GM21619 (cell line): ENCODE data around the gene NAPSA.
"Not testable (repeated sequence)": the region's sequence is repeated elsewhere in the genome, so short reads cannot be mapped to it uniquely, and the experiment has no call there.

Experiments
- ATAC-seq: cut with Tn5 transposase; IDR thresholded peaks from one replicate; pipeline ENCODE4 v1.9.1; 2021; ENCODE audit not compliant: unreplicated experiment

The NAPSA gene

DNA sequence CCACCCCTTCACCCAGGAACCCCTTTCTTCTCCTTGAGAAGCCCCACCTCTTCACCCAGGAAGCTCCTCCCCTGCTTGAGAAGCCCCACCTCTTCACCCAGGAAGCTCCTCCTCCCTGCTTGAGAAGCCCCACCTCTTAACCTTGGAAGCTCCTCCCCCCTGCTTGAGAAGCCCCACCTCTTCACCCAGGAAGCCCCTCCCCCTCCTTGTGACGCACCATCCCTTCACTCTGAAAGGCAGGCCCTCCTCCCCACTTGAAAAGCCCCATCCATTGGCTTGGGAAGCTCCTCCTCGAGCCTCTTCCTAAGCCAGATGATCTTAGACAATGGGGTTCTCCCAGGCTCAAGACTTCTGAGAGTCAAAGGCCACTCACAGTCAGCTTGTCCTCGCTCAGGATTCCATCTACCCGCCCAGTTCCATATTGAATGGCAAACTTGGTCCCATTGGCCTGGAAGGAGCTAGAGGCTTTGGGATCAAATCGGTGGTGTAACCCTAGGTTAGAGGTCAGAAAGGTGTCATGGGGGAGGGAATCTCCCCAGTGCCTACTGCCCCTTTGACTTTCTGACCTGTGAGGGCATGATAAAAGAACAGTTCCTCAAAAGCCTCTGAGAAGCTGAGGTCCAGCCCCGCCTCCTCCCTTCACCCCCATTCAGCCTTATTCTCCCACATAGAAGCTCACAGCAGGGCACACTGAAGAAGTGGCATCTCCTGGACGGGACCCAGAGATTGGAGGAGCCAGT is 4.0 kb downstream of the NAPSA start:
- no peak for ATAC-seq

DNA sequence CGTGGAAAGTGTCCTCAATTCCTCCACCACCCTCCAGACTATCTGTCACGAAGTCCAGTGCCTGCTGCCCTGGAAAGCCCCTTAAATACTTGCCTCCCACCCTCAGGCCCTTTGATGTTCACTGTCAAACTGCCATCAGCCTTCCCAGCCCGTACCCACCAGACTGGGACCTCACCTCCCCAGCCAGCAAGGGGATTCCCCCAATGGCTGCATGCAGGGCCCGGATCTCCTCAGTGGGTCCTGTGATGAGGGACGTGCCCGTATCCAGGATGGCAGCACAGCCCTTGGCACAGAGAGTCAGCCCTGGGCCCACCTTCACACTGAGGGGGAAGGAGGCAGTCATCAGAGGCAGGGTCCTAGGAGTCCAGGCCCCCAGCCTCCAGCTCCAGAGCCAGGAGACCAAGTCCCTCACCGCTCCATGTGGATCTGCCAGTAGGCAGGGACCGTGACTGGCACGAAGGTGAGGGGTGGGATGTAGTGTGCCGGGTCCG is 6.1 kb downstream of the NAPSA start:
- no peak for ATAC-seq

DNA sequence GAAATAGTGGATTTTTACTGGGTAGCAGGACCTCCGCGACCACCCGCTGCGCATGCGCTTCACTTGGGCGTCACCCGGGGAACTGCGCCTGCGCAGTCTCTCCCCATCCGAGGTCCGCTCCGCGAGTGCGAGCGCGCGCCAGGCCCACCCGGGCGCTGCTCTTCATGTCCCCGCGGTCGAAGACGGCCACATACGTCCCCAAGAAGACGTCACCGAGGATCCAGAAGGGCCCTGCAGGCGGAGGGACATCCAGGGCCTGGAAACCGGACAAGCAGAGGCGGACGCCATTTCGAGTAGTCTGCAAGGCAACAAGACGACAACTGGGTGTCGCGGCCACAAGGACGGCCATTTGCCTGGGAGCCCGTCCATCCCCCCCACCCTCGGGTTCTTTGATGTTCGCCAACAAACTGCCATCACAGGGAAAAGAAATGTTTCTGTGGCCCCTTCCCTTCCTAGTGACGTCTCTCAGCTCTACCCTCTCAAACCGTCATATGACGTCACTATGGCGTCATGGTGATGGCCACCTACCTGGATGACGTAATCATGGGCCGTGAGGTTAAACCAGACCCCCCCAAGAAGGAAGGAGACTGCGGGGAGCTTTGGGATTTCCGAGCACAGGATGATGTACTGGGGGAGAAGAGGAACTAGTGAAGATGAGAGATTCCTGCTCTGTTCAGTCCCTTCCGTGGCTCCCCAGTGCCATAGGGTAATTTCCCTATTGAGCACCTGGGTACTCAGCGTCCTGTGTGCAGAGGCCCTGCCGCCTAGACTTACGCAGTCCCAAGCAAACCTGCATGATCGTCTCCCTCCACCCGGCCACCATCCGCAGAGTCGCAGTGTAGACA is 6.7 kb downstream of the NAPSA start:
- ATAC-seq = no peak

DNA sequence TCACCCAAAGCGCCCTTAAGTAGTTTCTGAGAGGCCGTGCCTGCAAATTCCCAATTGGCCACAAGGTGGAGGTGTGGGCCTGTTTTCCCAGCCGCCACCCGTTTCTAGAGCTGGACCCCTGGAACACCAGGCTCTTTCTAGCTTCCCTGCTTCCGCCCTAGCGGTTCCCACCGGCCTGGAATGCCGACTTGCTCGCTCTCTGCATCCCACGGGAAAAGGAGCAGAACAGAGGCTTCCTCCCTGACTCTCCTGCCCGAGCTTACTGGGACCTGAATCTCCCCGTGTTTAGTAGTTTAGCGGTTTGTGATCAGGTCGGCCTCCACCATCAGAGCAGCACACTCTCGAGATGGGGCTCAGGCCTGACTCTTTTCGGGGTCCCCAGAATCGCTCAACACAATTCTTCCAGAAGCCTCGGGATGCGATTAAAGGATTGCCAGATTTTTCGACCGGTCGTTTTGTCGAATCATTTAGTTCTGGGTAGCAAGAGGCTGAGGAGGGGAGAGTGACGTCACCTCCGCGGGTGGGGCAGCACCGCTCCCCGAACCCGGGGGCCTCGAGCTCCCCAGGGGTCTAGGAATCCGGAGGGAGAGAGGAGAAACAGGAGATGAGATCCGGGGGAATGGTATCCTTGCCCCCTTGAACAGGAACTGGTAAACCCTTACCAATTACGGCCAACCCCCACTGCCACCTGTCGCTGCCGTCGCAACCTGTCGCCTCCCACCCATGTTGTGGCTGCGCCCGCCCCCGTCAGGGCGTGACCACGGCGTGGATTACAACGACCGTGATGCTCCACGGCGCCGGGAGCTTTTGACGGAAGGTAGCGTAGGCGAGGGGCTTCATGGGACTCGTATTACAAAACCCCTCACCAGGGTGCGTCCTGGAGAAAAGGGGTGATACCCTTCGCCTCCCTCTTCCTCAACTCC is 8.0 kb downstream of the NAPSA start:
- ATAC-seq = peak; percentile 50

DNA sequence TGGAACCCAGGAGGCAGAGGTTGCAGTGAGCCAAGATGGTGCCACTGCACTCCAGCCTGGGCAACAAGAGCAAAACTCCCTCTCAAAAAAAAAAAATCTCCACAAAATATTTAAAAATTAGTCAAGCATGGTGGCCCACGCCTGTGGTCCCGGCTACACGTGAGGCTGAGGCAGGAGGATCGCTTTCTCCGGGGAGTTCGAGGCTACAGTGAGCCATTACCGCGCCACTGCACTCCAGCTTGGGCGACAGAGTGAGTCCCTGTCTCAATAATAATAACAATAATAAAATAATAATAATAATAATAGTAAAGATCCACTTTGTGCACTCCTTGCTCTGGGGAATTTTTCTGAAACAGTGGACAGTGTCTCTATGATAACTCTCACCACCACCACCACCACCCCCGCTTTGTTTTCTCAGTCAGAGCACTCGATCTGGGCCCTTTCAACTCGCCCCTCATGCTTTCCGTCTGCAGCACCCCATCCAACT is 8.7 kb downstream of the NAPSA start:
- no peak for ATAC-seq

DNA sequence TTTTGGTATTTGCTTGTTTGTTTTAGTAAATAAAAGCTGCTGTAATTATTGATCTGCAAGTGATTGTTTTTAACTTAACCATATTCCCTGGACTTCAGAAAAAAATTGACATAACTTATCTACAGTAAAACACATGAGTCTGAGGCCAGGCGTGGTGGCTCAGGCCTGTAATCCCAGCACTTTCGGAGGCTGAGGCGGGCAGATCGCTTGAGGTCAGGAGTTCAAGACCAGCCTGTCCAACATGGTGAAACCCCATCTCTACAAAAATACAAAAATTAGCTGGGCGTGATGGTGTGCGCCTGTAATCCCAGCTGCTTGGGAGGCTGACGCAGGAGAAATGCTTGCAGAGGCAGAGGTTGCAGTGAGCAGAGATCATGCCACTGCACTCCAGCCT is 12.0 kb downstream of the NAPSA start:
- ATAC-seq = not testable (repeated sequence)

DNA sequence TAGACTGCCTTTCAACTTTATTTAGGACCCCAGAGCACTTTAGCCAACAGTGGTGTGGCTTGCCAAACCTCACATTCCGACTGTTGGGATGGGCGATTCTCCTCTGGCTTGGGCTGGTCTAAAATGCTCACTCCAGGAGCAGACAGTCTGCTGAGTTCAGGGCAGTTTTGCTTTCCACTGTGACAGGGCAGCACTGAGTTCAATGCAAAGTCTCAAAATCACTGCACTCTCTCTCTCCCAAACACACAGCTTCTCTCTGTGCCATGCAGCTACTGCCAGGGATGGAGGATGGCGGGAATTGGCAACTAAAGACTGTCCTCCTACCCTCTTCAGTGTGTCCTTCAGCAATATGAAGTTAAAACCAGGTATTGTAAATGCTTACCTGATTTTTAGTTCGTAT is 13.2 kb downstream of the NAPSA start:
- ATAC-seq = no peak

DNA sequence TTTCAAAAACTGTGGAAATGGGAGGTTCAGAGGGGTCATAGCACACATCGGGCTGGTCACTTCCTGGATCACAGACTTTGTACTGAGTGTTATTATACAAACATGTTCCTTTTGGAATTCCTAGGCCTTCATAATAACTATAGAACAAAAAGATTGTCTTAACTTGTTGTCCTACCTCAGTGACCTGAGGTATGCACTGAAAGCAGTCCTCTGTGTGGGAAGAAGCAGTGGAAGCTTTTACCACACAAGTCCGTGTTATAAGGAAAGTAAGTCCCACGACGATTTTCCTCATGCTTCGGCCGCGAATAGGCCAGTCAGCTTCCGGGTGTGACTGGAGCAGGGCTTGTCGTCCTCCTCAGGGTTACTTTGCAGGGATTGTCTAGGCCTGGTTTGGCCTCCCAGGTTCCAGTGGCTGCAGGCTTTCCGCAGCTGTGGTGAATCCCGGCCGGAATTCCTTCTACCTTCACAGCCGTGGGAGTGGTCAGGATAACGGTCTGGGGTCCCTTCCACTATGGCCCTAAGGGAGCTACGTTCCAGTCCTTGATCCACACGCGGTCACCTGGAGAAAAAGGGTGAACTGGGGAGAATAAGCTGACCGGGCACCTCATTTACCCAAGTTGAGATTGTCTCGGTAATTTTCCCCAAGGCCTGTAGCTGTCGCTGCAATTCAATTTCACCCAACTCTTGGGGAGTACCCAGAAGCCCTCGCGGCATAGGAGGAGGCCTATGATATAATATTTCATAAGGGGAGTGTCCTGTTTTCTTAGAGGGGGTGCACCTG is 16.0 kb downstream of the NAPSA start:
- no peak for ATAC-seq

DNA sequence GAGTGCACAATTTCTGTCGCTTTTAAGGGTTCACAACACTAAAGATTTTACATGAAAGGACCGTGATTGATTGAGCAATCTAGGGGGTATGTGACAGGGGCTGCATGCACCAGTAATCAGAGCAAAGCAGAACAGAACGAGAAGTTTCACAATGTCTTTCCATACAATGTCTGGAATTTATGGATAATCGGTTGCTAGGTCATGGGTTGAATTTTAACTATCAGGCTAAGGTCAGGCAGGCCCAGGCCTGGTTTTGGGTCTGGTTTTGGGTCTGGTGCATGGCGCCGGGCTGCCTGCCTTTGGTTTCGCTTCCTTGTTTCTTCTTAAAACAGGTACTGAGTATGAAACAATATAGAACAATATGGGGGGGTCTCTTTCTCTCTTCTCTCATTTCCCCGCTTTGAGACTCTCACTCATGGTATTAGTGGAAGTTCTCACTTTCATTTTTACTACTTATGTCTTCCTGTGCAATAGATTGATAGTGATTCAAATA is 18.3 kb downstream of the NAPSA start:
- ATAC-seq = not testable (repeated sequence)

DNA sequence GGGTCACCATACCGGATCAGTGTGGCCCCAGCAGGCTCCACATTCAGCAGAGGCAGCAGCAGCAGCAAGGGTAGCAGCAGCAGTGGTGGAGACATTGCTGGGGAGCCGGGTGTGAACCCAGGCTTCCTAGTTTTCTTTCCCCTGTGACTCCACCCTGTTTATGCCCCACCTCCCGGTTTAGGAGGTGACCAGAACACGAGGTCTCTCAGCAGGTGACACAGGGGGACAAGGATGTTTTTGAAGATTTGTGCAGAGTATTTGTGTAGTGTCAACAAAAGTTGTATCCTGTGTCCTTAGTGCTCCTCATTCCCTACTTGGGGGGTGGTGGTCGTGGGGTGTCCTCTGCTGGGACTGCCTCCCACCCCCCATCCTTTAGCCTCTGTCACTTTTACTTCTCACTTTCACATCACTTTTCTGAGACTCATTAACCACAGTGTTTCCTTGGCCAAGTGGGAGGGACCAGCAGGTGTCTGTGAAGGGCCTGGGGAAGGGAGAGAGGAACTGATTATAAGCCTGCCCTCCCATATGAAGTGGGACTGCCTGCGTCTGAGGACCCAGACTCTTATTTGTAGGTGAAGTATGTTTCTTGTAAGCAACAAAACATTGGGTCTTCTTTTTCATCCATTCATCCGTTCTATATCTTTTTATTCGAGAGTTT is 20.6 kb downstream of the NAPSA start:
- no peak for ATAC-seq

DNA sequence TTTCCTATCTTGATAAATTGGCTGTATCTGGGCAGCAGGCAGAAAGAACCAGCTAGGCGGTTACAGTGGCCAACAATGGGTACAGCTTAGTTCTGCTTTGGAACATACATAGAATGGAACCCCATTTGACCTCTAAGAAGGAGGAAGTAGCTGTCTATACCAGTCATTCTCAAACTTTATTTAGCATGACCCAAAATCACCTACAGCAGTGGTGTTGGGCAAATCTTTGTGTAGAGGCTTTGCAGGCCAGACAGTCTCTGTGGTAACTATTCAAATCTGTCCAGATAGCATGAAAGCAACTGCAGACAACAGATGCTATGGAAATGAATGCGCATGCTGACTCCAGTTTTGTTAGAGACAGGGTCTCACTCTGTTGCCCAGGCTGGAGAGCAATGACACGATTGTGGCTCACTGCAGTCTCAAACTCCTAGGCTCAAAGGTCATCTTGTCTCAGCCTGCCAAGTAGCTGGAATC is 24.3 kb downstream of the NAPSA start:
- no peak for ATAC-seq

DNA sequence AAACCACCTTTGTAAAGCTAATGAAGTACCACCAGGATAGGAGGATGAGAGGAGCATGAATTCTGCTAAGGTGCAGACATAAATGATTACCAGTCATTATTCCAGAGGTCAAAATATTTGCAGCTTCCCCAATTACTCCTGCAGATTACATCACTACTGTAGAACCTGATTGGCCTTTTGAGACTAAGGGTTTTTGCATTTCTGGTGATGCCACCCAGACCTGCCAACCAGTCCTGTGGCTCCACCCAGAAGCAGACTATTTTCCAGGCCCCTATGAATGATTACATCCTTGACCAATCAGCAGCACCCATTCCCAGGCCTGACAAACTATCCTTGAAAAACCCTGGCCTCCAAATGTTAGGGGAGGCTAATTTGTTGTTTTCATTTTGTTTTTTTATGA is 25.1 kb downstream of the NAPSA start:
- ATAC-seq = no peak

DNA sequence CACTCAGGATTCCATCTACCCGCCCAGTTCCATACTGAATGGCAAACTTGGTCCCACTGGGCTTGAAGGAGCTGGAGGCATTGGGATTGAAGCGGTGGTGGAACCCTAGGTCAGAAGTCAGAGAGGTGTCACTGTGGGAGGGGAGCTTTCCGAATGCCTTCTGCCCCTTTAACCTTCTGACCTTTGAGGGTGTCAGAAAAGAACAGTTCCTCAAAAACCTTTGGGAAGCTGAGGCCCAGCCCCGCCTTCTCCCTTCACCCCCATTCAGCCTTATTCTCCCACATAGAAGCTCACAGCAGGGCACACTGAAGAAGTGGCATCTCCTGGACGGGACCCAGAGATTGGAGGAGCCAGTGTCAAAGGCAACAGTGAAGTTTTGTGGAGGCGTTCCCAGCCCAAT is 28.4 kb downstream of the NAPSA start:
- ATAC-seq = not testable (repeated sequence)

DNA sequence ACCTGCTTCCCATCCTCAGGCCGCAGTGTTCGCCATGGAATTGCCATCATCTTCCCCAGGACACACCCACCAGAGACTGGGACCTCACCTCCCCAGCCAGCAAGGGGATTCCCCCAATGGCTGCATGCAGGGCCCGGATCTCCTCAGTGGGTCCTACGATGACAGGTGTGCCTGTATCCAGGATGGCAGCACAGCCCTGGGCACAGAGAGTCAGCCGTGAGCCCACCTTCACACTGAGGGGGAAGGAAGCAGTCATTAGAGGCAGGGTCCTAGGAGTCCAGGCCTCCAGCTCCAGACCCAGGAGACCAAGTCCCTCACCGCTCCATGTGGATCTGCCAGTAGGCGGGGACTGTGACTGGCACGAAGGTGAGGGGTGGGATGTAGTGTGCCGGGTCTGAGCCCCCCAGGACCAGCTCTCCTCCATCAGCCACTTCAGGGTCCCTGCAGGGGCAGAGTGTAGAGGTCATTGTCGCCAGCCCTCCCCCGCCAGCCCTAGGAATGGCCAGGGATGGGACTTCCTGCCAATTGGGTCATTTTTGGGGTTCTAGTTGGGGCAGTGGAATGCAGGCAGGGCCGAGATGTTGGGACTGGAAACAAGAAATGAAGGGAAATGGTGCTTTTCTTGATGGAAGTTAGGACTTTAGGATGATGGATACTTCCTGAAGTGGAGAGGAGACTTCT is 30.6 kb downstream of the NAPSA start:
- no peak for ATAC-seq

DNA sequence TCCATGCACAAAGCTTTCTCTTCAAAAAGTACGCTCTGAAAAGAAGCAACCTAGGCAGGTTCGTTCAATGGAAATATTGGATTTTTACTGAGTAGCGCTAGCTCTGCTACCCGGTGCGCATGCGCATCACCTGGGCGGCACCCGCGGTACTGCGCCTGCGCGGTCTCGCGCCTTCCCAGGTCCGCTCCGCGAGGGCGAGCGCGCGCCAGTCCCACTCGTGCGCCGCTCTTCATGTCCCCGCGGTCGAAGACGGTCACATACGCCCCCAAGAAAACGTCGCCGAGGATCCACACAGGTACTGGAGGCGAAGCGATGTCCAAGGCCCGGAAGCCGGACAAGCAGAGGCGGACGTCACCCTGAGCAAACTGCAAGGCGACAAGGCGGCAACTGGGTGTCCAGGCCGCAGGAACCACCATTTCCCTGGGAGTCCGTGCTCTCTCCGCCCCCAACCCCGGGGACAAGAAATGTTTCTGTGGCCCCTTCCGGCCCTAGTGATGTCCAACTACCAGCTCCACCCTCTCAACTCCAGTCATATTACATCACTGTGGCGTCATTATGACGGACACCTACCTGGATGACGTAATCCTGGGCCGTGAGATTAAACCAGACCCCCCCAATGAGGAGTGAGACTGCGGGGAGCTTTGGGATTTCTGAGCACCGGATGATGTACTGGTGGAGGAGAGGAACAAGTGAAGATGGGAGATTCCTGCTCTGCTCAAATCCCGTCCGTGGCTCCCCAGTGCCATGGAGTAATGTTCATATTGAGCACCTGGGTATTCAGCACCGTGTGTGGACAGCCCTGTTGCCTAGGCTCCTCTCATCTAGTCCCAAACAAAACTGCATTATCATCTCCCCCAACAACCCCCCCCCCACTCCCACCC is 31.5 kb downstream of the NAPSA start:
- ATAC-seq = peak; percentile 21

DNA sequence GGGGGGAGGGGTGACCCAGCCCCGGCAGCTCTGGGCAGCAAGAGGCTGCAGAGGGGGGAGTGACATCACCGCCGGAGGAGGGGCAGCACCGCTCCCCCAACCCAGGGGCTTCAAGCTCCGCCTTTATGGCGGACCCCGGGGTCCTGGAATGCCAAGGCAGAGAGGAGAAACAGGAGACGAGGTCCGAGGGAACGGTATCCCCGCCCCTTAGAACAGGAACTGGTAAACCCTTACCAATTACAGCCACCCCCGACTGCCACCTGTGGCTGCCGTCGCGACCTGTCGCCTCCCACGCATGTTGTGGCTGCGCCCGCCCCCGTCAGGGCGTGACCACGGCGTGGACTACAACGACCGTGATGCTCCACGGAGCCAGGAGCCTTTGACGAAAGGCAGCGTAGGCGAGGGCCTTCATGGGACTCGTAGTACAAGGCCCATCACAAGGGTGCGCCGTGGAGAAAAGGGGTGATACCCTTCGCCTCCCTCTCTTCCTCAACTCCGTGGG is 32.2 kb downstream of the NAPSA start:
- peak; percentile 39 for ATAC-seq

DNA sequence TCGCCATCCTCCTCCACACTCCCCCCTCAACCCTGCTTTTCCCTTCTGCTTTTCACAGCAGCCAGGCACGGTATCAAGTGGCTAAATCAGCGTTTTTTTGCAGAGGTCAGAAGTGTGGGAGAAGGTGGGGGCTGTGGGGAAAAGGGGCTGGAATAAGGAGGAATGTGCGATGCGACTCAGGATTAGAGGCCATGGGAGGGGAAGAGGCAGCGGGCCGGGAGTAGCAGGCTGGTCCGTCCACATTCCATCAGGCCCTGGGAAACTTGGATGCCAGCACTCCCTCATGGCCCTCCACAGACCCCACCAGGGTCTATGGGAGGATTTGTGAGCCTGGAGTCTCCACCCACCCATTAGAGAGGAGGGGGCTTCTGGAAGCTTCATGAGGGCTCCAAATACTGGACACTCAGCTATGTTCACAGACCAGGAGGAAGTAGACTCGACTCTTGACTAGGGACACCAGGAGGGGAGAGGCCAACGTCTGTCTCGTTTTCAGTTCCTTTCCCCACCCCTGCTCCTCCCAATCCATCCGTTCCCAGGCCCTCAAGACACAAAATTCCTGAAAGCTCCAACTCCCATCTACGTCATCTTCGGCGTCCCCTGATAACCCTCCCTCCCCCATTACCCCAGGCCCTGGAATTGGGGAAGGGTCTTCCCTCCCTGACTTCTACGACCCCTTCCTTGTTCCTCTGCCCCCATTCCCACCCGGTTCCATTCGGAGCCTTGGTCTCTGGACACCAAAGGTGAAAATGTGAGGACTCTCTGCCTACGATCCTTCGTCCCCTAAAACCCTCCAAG is 33.0 kb downstream of the NAPSA start:
- ATAC-seq = no peak
